SIG-M5 treated with dmso at 0.1 percent for 504 hours (cell line): Measurements from ENCODE around the gene LIF.
A peak's percentile ranks its signal among the peaks of the same experiment; 100 is the strongest.

ENCODE experiments used
- DNase-seq: peaks from one replicate; lab custom pipeline; 2025; ENCODE audit not compliant: unreplicated experiment; lab: John Stamatoyannopoulos, UW

LIF gene

GRCh38 chr22:30265131-30265720, 18.7 kb upstream of the LIF start:
- no peak for DNase-seq

GRCh38 chr22:30263883-30264282, 17.3 kb upstream of the LIF start:
- no peak for DNase-seq

GRCh38 chr22:30262917-30263741, 16.6 kb upstream of the LIF start:
- peak; percentile 78 for DNase-seq

GRCh38 chr22:30262112-30262511, 15.6 kb upstream of the LIF start:
- no peak for DNase-seq

DNA sequence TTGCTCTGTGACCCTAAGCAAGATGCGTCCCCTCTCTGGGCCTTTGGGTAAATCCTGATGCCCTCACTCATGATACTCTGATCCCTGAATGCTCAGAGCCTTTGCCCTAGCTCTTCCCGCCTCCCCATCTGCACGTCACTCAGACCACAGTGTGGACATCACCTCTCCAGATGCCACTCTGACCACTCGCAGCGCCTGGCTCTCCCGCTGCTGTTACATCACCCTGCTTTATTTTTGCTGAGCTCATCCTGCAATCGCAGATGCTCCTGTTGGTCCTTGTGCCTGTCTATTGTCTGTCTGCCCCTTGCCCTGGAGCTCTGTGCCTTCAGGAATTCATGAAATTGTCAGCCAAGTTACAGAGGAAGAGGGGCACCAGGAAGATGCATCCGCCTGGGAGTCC, 14.6 kb upstream of the LIF start:
- DNase-seq = peak; percentile 18

DNA sequence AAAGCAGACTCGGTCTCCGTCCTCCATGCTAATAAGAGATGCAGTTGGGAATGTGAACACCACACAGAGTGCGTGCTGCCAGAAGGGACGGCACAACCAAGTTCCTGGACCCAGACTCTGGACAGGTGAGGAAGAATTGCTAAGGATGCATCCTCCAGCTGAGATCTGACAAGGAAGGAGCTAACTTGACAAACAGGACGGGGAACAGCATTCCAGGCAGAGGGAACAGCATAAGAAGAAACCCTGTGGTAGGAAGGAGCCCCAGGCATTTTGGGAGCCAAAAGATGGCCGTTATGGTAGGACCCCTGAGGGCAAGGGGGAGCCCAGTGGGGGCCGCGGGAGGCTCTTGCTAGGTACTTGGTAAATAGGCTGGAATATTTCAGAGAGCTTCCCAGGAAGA, 14.1 kb upstream of the LIF start:
- DNase-seq = no peak

GRCh38 chr22:30260276-30260675, 13.7 kb upstream of the LIF start:
- no peak for DNase-seq

DNA sequence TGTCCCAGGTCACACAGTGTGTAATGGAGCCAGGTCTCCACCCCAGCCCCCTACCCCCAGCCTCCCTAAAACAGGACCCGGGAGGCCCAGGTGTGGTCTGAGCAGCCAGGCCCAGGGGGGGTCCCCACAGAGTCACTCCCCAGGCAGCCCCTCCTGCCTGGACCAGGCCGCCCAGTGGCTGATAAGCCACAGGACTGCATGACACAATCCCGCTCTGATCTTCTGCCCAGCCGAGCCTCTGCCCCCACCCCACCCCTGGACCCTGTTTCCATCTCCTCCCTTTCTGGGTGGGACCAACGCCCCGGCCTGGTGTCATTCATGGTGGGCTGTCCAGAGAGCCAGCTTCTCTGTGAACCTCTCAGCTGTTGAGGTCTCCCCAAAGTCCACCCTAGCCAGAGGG, 7.8 kb upstream of the LIF start:
- DNase-seq = no peak

DNA sequence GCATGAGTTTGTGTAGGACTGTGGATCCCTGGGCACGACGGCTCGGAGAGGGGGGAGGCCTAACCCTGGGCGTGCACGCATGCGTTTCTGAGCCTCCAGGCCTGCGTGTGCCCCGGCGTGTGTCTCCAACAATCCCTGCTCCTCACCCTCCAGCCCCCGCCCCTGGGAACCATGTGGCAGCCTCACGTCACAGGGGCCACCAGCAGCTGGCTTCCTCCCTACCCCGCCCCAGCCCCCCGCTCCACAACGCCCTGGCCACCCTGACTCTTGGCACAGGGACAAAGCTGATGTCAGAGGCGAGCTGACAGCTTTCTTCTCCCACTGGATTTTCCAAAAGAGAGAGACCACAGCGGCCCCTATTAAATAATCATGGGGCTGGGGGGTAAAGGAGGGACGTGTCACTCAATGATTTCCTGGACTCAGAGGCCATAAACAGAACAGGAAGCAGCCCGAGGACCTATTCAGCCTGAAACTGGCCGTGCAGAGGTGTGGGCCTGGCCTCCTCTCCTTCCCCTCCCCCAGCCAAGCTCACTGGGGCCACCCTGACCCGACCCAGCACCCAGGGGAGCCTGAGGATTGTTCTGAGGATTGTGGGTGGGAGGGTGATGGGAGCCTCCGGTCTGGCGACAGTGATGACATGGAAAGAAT, 6.8 kb upstream of the LIF start:
- no peak for DNase-seq

- no peak for DNase-seq
Measured at GRCh38 chr22:30252411-30253204, 6.0 kb upstream of the LIF start.

GRCh38 chr22:30251711-30252110, 5.2 kb upstream of the LIF start:
- no peak for DNase-seq

DNA sequence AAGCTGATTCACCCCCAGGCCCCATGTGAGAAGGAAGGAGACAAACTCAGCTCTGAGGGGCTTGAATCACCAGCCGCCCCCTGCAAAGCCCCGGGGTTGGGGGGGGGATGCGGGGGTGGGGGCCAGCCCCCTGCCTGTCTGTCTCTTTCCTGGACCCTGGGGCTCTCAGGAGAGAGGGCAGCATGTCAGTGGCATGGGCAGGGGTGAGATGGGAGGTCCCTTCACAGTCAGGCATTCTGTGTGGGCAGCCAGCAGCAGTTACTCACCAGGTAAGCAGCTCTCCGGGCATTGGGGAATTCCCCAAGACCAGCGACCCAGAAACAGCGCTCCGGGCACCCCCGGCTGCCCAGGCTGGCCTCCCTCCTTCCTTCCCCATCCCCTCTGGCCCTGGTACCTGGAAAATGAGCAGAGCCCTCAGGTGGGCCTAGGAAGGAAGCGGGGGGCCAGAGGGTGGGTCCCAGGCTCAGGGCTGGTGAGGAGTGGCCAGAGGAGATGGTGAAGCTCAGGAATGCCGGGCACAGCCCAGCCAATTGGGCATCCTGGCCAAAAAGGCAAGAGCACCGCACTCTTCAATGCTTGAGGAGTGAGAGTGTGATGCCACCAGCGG, 4.2 kb upstream of the LIF start:
- no peak for DNase-seq

- DNase-seq = no peak
Measured at GRCh38 chr22:30250039-30250565, 3.5 kb upstream of the LIF start.

DNA sequence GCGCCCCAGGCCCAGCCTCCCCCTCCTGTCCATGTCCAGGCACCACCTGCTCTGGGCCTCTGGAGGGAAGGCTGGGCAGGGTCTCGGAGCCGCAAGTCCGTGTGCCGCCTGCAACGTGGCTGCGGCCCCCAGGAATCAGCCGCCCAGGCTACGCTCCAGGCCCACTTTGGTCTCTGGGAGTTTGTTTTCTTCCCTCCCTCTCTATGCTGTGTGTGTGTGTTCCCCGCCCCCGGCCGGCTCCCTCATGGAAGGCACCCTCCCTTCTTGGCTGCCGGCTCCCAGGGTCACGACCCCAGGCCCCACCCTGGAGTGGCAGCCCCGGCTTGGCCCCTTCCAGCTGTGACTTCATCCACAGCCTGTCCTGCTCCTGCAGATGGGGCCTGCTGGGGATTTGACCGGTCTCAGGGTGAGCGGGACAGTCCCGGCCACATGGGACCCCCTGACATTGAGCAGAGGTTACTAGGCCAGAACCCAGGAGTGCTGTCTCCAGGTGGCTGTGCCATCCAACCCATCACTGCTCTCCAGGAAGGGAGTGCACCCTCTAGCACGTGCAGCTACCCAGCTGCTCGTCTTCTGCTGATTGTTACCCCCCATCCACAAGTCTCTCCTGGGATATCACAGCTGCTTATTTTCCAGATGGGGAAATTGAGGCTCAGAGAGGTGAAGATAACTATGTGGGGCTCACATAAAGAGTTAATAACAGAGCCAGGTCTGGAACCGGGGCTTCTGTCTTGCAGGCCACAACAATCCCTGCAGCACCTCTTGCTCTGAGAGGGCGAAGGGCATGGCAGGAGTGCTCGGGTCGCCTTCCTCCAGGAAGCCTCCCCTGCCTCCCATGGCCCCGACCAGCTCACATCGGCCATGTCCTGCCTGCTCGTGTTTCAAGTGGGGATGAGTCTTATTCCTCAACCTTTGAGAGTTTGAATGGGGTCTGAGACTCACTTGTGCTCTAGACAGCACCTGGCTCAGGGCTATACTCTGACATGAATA, 2.8 kb upstream of the LIF start:
- DNase-seq = no peak

GRCh38 chr22:30248484-30248883, 1.9 kb upstream of the LIF start:
- no peak for DNase-seq

DNA sequence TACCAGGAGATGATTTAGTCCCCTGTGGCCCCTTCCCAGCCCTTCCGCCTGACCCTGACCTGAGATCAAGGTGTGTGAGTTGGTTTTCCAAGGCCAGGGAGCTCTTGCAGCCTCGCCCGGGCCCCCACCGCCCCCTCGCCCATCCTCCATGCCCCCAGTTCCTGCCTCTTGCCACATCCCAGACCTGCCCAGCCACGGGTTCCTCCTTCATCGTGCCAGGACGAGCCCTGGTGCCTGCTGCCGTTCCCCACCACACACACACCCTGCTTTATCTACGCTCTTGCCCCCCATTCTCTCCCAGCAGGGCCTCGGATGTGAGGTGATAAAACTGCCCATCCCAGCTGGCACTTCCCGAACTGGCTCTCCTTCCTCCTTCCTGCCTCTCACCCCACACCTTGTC, 1.4 kb upstream of the LIF start:
- no peak for DNase-seq

GRCh38 chr22:30247561-30247960, 1.0 kb upstream of the LIF start:
- no peak for DNase-seq

GRCh38 chr22:30246814-30247376, 336 bp upstream of the LIF start:
- DNase-seq = no peak
